DOHH2 (cell line): ENCODE measurements around the gene BAZ2B.

Source experiments
- CTCF ChIP-seq: fragments of 200-600 bp; sonication (generic); IDR thresholded peaks from one replicate; pipeline ENCODE4 v1.5.1; 2014; ENCODE audit warnings: antibody characterized with exemption, mild to moderate bottlenecking, low read depth, low read length; ENCODE audit not compliant: poor library complexity, severe bottlenecking
- EZH2phosphoT487 ChIP-seq: fragments of 200-600 bp; sonication (generic); IDR thresholded peaks from 2 replicates; pipeline ENCODE4 v1.6.1; 2017; ENCODE audit warnings: borderline replicate concordance, mild to moderate bottlenecking, antibody characterized with exemption, low read length, moderate library complexity, mixed read lengths

- no peak for TF ChIP-seq CTCF
- no peak for TF ChIP-seq EZH2phosphoT487
These were observed 1.6 kb downstream of the BAZ2B start for GRCh38 chr2:159614534-159615366.
